Progenitor cell of endocrine pancreas (in vitro differentiated cells): ENCODE measurements around the gene UBE2E1. TPM values are rescaled to one million over a fixed set of nuclear protein-coding genes. Genes with fewer than 3 reads are reported as not detected.

Experiments used
- DNase-seq: peaks from one replicate; pipeline ENCODE4 v3.0.0; 2021; ENCODE audit warnings: low spot score; ENCODE audit not compliant: unreplicated experiment
- H3K27ac Mint-ChIP-seq: 2 replicates; pipeline ENCODE4 v1.8.0; 2021; ENCODE audit warnings: mild to moderate bottlenecking, moderate library complexity, mixed read lengths
- H3K27me3 Mint-ChIP-seq: 2 replicates; pipeline ENCODE4 v1.8.0; 2021; ENCODE audit warnings: mixed read lengths
- H3K36me3 Mint-ChIP-seq: 2 replicates; pipeline ENCODE4 v1.8.0; 2022; ENCODE audit warnings: mixed read lengths; ENCODE audit not compliant: insufficient read depth
- H3K4me1 Mint-ChIP-seq: 2 replicates; pipeline ENCODE4 v1.8.0; 2021; ENCODE audit warnings: low read depth, mixed read lengths
- H3K4me3 Mint-ChIP-seq: 2 replicates; pipeline ENCODE4 v1.8.0; 2021; ENCODE audit warnings: low read depth, mild to moderate bottlenecking, moderate library complexity, mixed read lengths
- H3K9me3 Mint-ChIP-seq: 2 replicates; pipeline ENCODE4 v1.8.0; 2021; ENCODE audit warnings: low read depth, mixed read lengths
- total RNA-seq: library from RNA; stranded (reverse); gene quantifications from 2 replicates; pipeline ENCODE4 v1.2.1, GENCODE V29; 2021
- TF ChIP-seq, protein P1 (sequence below): fragments of 200-600 bp; sonication (generic); IDR thresholded peaks from one replicate; pipeline ENCODE4 v1.5.0; 2021; ENCODE audit warnings: antibody characterized with exemption, mild to moderate bottlenecking; ENCODE audit not compliant: unreplicated experiment

Gene UBE2E1
- total RNA-seq, 1 donor from 2014 or later: 134 TPM

DNA sequence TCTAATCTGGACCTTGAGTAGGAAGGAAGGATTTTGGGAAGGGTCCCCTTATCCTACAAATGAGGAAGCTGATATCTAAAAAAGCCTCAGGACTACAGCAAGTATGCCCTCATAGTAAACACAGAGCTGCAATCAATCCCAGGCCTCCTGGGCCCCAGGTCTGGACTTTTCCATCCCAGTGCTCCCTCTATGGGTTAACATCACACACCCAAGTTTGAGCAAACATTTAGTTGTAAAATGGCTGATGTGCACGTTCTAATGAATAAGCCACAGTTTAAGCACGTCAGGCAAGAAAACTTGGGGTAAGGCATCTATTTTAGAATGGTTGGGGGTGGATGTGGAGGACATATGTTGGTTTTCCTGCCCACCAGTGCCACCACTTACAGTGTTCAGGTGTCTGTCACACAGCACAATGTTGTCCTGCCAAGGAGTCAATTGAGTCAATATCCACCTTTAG is 44.3 kb upstream of the UBE2E1 start:
- H3K27me3 Mint-ChIP-seq: peaks cover 13% of the 10 kb centered on the region
- no peaks in the 10 kb centered on the region for H3K36me3 Mint-ChIP-seq

DNA sequence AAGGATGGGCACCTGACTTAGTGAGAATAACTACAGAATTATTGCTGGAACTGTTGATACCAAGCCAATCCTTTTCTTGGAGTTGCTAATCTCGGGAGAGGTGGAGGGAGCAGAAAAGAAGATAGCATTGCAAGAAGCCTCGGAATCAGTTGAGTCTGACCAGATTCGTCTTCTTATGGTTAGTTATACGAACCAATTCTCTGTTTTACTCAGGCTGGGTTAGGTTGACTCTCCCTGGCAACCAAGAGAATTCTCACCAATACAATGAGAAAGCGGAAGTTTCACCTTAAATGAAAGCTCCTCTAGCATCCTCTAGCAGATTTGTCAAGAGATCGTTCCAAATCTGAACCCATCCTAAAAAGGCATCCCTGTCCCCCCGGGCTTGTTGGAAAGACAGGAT is 43.5 kb upstream of the UBE2E1 start:
- Mint-ChIP-seq H3K4me3 (no peak overlapping the region), H3K36me3 (no peaks in the 10 kb centered on the region), H3K9me3 (no peaks in the 10 kb centered on the region), H3K27me3 (peaks cover 13% of the 10 kb centered on the region), H3K4me1 (peaks cover 1% of the 10 kb centered on the region), H3K27ac (no peak overlapping the region)
- TF ChIP-seq, protein P1, sequence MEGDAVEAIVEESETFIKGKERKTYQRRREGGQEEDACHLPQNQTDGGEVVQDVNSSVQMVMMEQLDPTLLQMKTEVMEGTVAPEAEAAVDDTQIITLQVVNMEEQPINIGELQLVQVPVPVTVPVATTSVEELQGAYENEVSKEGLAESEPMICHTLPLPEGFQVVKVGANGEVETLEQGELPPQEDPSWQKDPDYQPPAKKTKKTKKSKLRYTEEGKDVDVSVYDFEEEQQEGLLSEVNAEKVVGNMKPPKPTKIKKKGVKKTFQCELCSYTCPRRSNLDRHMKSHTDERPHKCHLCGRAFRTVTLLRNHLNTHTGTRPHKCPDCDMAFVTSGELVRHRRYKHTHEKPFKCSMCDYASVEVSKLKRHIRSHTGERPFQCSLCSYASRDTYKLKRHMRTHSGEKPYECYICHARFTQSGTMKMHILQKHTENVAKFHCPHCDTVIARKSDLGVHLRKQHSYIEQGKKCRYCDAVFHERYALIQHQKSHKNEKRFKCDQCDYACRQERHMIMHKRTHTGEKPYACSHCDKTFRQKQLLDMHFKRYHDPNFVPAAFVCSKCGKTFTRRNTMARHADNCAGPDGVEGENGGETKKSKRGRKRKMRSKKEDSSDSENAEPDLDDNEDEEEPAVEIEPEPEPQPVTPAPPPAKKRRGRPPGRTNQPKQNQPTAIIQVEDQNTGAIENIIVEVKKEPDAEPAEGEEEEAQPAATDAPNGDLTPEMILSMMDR: no peak
- no peak for DNase-seq

More for the DNA sequence above, 44.3 kb upstream of the UBE2E1 start:
- Mint-ChIP-seq H3K4me3 (no peak overlapping the region), H3K27ac (no peak overlapping the region), H3K4me1 (peaks cover 1% of the 10 kb centered on the region), H3K9me3 (no peaks in the 10 kb centered on the region)
- TF ChIP-seq, protein P1: peak; percentile 52
- no peak for DNase-seq

DNA sequence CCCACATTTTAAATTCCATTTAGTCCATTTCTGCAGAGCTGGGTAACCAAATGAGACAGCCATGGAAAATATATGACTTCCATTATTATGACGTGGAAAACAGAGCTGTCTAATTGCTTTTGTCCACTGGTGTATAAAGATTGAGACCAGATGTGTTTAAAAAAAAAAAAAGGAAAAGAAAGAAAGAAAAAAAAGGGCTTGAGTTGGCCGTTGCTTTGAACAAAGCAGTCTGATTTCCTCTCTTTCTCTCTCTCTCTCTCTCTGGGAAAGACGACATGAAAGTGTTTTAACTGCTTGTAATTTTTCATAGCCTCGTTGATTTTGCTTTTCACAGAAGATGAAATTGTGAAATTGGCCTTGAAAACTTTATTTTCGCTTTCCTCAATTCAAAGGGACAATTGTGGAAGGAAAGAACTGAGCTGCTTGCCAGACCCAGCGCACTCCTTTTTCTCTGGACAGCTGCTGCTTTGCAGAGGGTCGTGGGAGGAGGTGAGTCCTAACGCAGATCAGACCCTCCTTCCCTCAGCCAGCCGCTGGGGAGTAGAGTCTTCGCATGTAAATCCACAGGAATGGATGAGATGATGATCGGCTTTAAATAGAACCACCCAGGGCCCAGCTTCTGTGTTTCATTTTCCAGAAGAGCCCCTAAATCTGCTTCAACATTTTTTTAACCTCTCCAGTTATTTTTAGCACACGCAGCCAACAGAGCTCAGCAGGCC is 42.8 kb upstream of the UBE2E1 start:
- Mint-ChIP-seq H3K27ac (no peak overlapping the region), H3K27me3 (peaks cover 13% of the 10 kb centered on the region), H3K4me3 (no peak overlapping the region), H3K9me3 (no peaks in the 10 kb centered on the region), H3K4me1 (peaks cover 1% of the 10 kb centered on the region), H3K36me3 (no peaks in the 10 kb centered on the region)
- TF ChIP-seq, protein P1: no peak
- DNase-seq: no peak

DNA sequence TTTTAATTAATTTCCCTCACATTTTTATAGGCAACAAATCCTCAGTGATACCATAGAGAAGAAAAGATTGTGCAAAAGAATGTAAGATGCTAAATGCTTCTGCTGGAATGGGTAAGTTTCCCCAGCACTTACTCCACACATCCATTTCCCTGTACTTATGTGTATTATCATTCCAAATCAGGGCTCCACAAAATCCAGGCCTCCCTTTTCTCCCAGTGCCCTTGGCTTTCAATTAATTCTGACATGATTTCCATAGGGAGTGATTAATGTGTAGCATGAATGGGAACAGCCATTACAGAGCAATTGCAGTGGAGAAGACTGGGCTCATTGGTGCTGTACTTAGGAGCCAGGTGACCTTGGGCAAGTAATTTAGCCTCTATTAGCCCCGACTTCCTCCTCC is 41.3 kb upstream of the UBE2E1 start:
- no peak for DNase-seq
- Mint-ChIP-seq H3K9me3 (no peaks in the 10 kb centered on the region), H3K4me3 (no peak overlapping the region), H3K4me1 (peaks cover 1% of the 10 kb centered on the region), H3K27ac (no peak overlapping the region), H3K36me3 (no peaks in the 10 kb centered on the region), H3K27me3 (peaks cover 13% of the 10 kb centered on the region)
- TF ChIP-seq, protein P1: no peak

DNA sequence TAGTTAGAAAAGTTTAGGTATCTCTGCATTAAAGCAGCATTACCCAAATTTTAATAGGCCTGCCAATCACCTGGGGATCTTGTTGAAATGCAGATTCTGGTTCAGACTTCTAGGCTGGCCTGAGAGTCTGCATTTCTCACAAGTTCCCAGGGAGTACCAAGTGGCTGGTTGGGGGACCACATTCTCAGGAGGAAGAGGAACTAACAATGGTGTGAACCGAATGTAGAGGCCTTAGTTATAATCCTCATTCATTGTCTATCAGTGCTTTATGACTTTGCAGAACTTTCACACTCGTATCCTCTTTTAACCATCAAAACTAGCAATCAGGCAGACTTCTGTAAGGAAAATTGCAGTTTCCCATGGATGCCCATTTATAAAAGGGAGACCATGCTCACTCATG is 38.2 kb upstream of the UBE2E1 start:
- Mint-ChIP-seq H3K36me3 (no peaks in the 10 kb centered on the region), H3K27ac (no peak overlapping the region), H3K9me3 (no peaks in the 10 kb centered on the region), H3K4me1 (no peaks in the 10 kb centered on the region), H3K27me3 (peaks cover 7% of the 10 kb centered on the region), H3K4me3 (no peak overlapping the region)
- TF ChIP-seq, protein P1: no peak
- no peak for DNase-seq
